GM19397 (cell line): Measurements from ENCODE around the gene CEP128.

Experiments
- ATAC-seq: cut with Tn5 transposase; IDR thresholded peaks from one replicate; pipeline ENCODE4 v1.9.1; 2021; ENCODE audit warnings: mild to moderate bottlenecking, moderate library complexity; ENCODE audit not compliant: unreplicated experiment

The CEP128 gene

GRCh38 chr14:80565001-80565400 lies 376.5 kb downstream of the CEP128 start:
- ATAC-seq = no peak

DNA sequence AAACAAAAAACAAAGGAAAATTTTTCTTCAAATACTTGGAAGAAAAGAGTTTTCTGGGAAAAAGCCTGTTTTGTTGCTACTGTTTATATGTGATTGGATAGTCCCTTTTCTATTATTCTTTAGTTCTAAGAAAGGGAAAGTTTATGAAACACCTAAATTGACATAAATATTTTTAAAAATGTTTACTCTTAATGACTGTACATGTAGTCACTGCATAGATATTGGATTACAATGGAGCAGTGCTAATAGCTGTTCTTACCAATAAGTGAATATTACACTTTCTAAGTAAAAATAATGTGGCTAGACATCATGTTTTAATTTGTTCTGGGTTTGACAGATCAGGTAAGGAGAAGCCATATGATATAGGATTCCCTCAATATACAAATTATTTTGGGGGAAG lies 377.5 kb downstream of the CEP128 start:
- no peak for ATAC-seq

DNA sequence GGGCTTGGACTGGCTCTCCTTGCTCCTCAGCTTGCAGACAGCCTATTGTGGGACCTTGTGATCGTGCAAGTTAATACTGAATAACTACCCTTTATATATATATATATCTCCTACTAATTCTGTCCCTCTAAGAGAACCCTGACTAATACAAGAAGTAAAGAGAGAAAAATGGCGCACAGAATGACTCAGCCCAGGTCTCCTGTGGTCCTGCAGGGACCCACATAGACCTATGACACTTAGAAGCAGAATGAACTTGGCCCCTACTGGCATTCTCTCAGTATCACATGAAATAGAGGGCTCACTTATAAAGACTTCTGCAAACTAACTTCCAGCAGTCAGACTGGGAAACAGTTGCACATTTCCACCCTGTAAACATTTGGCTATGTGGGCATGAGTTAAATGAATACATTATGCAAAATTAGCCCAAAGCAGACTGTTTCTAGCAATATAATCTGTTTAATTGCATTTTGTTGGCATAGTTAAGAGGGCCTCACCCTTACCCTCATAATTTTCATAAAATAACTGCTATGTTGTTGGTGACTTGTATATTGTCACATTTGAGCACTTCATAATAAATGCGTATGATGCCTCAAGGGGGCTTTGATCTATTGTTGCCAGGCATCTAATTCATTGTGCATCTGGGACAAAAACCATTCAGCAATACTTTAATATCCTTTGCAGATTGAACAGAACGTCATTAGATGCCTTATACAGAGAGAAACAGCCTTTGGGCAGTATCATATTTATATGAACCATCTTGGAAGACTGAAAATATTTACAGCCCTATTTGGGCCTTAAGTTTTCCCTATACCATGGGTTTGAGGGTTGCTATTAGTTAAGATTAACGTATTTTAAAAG lies 380.5 kb downstream of the CEP128 start:
- ATAC-seq = peak; percentile 86

DNA sequence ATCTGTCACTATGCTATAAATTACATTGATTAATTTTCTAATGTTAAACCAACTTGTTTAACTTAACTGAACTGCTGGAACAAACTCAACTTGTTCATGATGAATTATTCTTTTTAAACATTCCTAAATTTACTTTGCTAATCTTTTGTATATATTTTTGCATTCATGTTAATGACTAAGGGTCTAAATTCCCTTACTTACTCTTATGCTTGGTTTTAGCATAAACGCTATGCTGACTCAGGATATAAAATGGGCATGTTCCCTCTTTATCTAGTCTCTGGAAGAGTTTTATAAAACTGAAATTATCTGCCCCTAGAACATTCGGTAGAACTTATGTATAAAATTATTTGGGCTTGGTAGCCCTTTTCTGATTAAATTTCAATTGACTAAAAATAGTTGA lies 387.4 kb downstream of the CEP128 start:
- ATAC-seq = no peak

GRCh38 chr14:80549141-80549540 lies 392.4 kb downstream of the CEP128 start:
- no peak for ATAC-seq

- ATAC-seq = no peak
Measured at GRCh38 chr14:80545935-80546854, 395.3 kb downstream of the CEP128 start.

DNA sequence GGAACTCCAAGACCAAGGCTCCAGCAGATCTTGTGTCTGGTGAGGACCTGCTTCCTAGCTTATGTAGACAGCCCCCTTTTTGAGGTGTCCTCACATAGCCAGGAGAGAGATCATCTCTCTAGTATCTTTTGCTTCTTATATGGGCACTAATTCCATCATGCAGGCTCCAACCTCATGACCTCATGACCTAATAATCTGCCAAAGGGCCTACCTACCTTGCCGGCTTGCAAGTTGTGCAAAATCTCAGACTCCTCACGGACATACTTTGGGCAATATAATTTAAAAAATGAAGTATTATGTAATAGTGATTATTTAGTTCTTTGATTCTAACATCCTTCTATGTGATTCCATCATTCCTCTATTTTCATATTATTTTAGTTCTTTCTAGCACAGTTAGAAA lies 397.2 kb downstream of the CEP128 start:
- ATAC-seq = no peak

DNA sequence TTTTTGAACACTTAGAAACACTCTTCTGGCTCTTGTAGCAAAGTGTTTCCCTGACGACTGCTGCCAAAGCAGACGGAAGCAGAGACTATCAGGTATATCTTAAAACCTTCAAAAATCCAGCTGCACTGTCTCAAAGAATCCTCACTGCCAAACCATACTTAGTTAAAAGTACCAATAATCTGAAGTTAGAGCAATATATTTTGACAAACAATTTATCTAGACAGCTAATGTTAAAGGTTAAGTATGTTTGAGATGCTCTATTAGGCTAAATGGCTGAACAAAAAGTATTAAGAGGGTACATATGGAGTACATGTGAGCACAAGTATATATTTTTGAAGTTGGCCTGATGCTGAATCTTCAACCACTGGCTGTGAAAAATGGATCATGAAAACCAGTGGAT lies 398.3 kb downstream of the CEP128 start:
- ATAC-seq = no peak

- ATAC-seq = no peak
Measured at GRCh38 chr14:80538633-80539375, 402.7 kb downstream of the CEP128 start.

- ATAC-seq = no peak
Measured at GRCh38 chr14:80537626-80538025, 403.9 kb downstream of the CEP128 start.

DNA sequence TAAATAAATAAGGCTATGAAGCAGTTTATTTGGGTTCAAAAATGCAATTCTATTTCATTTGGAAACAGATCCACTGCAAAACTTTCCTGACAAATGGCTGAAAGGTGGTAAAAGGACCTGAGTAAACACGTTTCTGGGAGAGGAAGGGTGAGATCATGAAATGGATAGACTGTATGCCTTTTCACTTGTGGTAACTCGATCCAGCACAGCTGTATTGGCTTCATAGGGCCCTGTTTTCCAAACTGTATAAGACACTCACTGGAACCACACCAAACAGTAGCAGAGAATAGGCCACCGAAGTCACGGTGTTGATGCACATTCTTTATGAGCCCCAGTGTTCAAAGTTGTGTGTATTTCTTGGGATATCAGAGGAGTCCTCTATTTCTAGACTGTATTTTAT lies 405.1 kb downstream of the CEP128 start:
- ATAC-seq = no peak

DNA sequence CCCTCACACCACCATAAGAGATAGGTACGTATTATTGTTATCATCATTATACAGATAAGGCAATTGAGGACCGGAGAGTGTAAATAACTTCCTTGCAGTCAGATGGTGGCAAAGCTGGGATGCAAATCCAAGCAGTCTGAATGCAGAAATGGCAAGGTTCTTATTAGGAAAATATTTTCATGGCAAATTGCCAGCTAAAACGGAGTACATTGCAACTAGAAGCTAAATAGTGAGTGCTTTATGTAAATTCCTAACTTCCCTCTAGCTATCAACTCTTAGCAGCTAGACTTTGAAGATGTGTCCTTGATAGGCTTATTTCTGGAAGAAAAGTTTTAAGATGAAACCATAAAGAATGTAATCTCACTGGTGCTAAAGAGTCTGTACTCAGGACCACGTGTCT lies 406.4 kb downstream of the CEP128 start:
- ATAC-seq = no peak

DNA sequence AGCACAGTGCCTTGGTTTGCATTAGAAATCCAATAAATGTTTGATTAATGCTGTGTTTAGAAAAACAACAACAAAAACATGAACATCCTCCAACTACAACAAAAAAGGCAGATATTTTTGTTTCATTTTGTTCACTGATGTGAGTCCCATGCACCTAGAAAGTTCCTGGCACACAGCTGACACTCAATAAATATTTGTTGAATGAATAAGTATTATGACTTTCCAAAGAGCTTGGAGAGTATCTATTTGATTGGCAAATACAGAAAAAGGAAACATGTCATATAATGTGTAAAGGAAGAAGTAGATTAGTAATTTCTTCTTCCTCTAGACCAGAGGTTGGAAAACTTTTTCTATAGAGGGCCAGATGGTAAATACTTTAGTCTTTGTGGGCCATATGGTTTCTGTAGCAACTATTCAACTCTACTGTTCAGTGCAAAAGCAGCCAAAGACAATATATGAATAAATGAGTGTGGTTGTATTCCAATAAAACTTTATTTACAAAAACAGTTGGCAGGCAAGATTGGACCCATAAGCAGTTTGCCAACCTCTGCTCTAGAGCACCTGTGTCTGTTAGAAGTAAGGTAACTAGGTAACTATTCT lies 417.9 kb downstream of the CEP128 start:
- ATAC-seq = no peak

DNA sequence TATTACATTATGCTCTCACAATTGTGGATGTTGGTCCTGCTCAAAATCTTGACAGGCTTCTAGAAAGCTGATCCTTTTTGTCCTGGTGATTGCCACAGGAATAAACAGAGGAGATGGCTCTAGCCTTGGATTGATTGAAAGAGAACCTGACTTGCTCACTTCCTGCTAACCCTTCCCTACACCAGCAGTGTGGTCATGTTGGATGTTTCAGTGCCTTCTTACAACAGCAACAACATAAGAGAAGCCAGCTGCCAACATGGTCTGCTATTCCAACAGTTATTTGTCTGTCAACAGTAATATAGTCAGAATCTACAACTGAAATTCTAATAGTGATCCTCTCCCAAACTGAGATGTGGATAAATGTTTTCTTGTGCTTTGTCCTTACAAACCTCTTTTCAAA lies 418.6 kb downstream of the CEP128 start:
- ATAC-seq = no peak

DNA sequence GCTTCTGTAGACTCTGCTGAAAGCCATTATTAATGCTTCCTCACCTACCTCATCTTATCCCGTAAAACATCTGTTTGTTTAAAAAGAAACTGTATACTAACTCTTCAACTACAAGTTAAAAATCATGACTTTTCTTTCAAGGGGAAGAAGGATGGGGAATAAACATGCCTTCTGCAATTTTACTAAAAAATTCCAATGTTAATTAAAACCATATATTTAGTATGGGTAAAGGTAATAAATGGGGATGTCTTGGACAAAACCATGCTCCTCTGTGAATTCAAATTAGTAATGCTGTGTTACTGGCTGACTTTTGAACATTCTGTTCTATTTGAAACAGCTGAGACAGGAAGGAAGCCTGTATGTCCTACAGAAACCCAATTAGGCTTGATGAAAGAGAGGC lies 419.1 kb downstream of the CEP128 start:
- no peak for ATAC-seq

GRCh38 chr14:80521456-80521855 lies 420.1 kb downstream of the CEP128 start:
- ATAC-seq = no peak

GRCh38 chr14:80519002-80519401 lies 422.5 kb downstream of the CEP128 start:
- ATAC-seq = no peak

GRCh38 chr14:80518173-80518572 lies 423.4 kb downstream of the CEP128 start:
- no peak for ATAC-seq

- ATAC-seq = no peak
Measured at GRCh38 chr14:80507292-80507869, 434.2 kb downstream of the CEP128 start.

GRCh38 chr14:80504781-80505180 lies 436.8 kb downstream of the CEP128 start:
- no peak for ATAC-seq
